Fibroblast of skin of back (primary cell): ENCODE results near the gene TECTA.
A peak's percentile ranks its signal among the peaks of the same experiment; 100 is the strongest.
"Not testable (repeated sequence)": the region's sequence is repeated elsewhere in the genome, so short reads cannot be mapped to it uniquely, and the experiment has no call there.

Source experiments
- DNase-seq: peaks from one replicate; pipeline ENCODE4 v3.0.0-alpha.2; 2013

Gene TECTA

GRCh38 chr11:121095561-121095960 lies 5.5 kb upstream of the TECTA start:
- no peak for DNase-seq

- DNase-seq: no peak
These were observed 1.7 kb upstream of the TECTA start for GRCh38 chr11:121099364-121099763.

- DNase-seq: peak; percentile 28
These were observed 1.2 kb upstream of the TECTA start for GRCh38 chr11:121099885-121100284.

GRCh38 chr11:121104312-121104762 lies 3.3 kb downstream of the TECTA start:
- DNase-seq: no peak

GRCh38 chr11:121105063-121105480 lies 4.0 kb downstream of the TECTA start:
- no peak for DNase-seq

GRCh38 chr11:121105481-121106195 lies 4.6 kb downstream of the TECTA start:
- DNase-seq: no peak

GRCh38 chr11:121106812-121107211 lies 5.8 kb downstream of the TECTA start:
- no peak for DNase-seq

- DNase-seq: no peak
These were observed 7.4 kb downstream of the TECTA start for GRCh38 chr11:121108413-121108812.

- DNase-seq: no peak
These were observed 8.4 kb downstream of the TECTA start for GRCh38 chr11:121109471-121109870.

- DNase-seq: no peak
These were observed 9.0 kb downstream of the TECTA start for GRCh38 chr11:121109916-121110586.

GRCh38 chr11:121110871-121111724 lies 10.1 kb downstream of the TECTA start:
- no peak for DNase-seq

GRCh38 chr11:121112498-121113455 lies 11.7 kb downstream of the TECTA start:
- peak; percentile 69 for DNase-seq

- DNase-seq: no peak
These were observed 12.6 kb downstream of the TECTA start for GRCh38 chr11:121113611-121114010.

GRCh38 chr11:121115024-121115423 lies 14.0 kb downstream of the TECTA start:
- DNase-seq: not testable (repeated sequence)

GRCh38 chr11:121117788-121118187 lies 16.7 kb downstream of the TECTA start:
- no peak for DNase-seq

- no peak for DNase-seq
These were observed 18.4 kb downstream of the TECTA start for GRCh38 chr11:121119440-121119839.

GRCh38 chr11:121122328-121122727 lies 21.3 kb downstream of the TECTA start:
- no peak for DNase-seq

GRCh38 chr11:121123496-121124069 lies 22.5 kb downstream of the TECTA start:
- no peak for DNase-seq

GRCh38 chr11:121127809-121128208 lies 26.8 kb downstream of the TECTA start:
- DNase-seq: no peak

GRCh38 chr11:121129362-121130340 lies 28.6 kb downstream of the TECTA start:
- DNase-seq: no peak
